WI38 (cell line): ENCODE measurements around the gene PLEKHM3.
"Not testable (repeated sequence)": the region's sequence is repeated elsewhere in the genome, so short reads cannot be mapped to it uniquely, and the experiment has no call there.

ENCODE experiments used
- H3K4me3 ChIP-seq: 2 replicates; pipeline ENCODE4 v1.5.1; 2011; ENCODE audit warnings: low read depth, mild to moderate bottlenecking, control low read depth, low read length
- CTCF ChIP-seq: IDR thresholded peaks from 2 replicates; pipeline ENCODE4 v1.5.1; 2012; ENCODE audit warnings: low read depth, mild to moderate bottlenecking, control low read depth, low read length

PLEKHM3 gene

GRCh38 chr2:207920321-207920720 lies 105.0 kb downstream of the PLEKHM3 start:
- TF ChIP-seq CTCF: no peak
- no peak overlapping the region for H3K4me3 ChIP-seq

- no peak for TF ChIP-seq CTCF
- no peak overlapping the region for H3K4me3 ChIP-seq
These were observed 106.0 kb downstream of the PLEKHM3 start for GRCh38 chr2:207919164-207919919.

- no peak for TF ChIP-seq CTCF
- no peak overlapping the region for H3K4me3 ChIP-seq
These were observed 110.6 kb downstream of the PLEKHM3 start for GRCh38 chr2:207914716-207915115.

GRCh38 chr2:207913772-207914358 lies 111.5 kb downstream of the PLEKHM3 start:
- H3K4me3 ChIP-seq: no peak overlapping the region
- TF ChIP-seq CTCF: no peak

- TF ChIP-seq CTCF: no peak
- no peak overlapping the region for H3K4me3 ChIP-seq
These were observed 113.5 kb downstream of the PLEKHM3 start for GRCh38 chr2:207911856-207912255.

GRCh38 chr2:207911215-207911614 lies 114.1 kb downstream of the PLEKHM3 start:
- H3K4me3 ChIP-seq: no peak overlapping the region
- no peak for TF ChIP-seq CTCF

GRCh38 chr2:207906495-207906894 lies 118.8 kb downstream of the PLEKHM3 start:
- H3K4me3 ChIP-seq: not testable (repeated sequence)
